RKO (cell line): ENCODE results near the gene RFX1.
"Not testable (repeated sequence)": the region's sequence is repeated elsewhere in the genome, so short reads cannot be mapped to it uniquely, and the experiment has no call there.

Source experiments
- DNase-seq: peaks from one replicate; pipeline ENCODE4 v3.0.0-alpha.2; 2016; ENCODE audit warnings: low spot score

Gene RFX1

DNA sequence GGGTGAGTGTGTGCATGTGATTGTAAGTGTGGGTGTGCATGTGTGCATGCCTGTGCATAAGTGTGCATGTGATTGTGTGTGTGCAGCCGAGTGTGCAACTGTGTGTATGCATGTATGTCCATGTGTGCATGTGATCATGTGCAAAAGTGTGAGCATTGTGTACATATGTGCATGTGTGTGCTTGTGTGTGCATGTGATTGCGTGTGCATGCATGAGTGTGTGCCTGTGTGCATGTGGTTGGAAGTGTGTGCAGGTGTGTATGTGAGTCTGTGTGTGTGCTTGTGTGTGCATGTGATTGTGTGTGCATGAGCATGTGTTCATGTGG, 71.4 kb downstream of the RFX1 start:
- no peak for DNase-seq

- DNase-seq = no peak
These were observed 73.2 kb downstream of the RFX1 start for GRCh38 chr19:13932911-13933393.

GRCh38 chr19:13932149-13932637, 73.9 kb downstream of the RFX1 start:
- no peak for DNase-seq

DNA sequence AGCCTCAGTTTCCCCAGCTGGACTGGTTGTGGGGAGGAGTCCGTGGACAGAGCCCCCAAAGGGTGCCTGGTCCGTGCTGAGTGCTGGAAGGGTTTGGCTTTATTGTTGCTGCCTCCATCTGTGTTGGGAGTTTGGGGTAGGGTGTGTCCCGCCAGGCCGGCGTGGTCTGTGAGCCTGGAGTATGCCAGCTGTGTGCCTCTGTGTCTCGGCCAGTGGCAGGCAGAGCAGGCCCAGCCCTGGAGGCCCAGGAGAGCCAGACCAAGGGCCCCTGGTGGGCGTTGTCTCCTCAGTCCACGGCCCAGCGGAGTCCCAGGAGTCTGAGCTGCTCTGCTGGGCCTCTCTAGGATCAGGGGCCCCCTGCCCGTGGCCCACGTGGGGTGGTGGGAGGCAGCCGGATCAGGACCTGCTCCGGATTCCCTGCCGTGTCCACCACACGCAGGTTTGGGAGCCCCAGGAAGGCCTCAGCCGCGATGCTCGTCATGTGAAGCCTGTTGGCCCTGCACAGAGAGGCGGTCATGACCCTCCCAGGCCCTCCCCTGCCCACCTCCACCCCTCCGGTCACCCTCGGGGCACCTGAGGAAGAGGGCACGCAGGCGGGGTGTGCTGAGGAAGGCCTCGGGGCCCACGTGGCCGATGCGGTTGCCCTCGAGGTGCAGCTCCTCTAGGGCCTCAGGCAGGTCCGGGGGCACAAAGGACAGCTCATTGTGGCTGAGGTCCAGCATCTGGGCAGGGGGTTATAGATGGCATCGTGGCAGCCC, 74.5 kb downstream of the RFX1 start:
- no peak for DNase-seq

- DNase-seq = no peak
These were observed 75.7 kb downstream of the RFX1 start for GRCh38 chr19:13930402-13930801.

GRCh38 chr19:13929956-13930355, 76.2 kb downstream of the RFX1 start:
- DNase-seq = no peak

- DNase-seq = no peak
These were observed 76.8 kb downstream of the RFX1 start for GRCh38 chr19:13929340-13929739.

DNA sequence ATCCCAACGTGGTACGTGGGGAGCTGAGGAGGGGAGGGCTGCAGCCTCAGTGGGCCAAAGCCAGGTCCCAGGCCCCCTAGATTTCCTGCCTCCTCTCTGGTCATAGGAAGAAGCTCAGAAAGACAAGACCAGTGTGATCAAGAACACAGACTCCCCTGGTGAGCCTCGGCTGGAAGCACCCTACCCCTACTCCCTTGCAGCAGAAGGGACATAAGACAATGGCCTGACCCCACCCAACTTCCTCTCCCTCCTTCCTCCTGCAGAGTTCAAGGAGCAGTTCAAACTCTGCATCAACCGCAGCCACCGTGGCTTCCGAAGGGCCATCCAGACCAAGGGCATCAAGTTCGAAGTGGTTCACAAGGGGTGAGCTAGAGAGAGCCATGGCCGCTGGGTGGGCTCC, 79.4 kb downstream of the RFX1 start:
- DNase-seq = no peak

- DNase-seq = no peak
These were observed 80.1 kb downstream of the RFX1 start for GRCh38 chr19:13926010-13926409.

GRCh38 chr19:13923194-13923987, 82.7 kb downstream of the RFX1 start:
- DNase-seq = no peak

GRCh38 chr19:13922118-13922517, 84.0 kb downstream of the RFX1 start:
- not testable (repeated sequence) for DNase-seq

DNA sequence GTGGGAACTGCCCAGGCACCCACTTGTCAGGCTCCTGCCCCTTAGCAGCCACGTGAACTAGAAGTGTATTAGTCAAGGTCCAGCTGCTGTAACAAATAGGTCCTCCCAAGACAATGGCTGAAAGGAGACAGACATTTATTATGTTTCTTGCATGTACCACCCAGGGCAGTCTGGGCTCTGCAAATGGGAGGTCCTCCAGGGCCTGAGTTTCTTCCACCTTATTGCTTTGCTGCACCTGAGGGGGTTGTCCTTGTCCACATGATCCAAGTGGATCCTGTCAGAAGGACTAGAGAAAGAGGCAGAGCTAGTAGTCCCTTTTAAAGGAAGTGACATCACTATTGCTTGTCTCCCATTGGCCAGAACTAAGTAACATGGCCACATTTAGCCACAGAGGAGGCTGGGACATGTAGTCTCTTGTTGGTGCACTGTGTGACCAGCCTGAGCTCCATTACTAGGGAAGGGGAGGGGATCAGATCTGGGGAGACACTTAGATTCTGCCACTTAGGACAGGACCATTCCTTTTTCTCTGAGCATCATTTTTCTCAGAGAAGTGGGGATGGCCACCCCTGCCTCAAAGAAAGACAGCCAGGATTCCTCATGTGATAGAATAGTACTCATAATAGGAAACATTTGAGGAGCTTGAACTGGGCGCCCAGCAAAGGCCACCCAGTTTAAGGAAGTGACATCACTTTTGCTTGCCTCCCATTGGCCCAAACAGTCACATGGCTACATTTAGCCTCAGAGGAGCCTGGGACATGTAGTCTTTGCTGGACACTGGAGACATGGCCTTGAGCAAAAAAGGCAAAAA, 85.0 kb downstream of the RFX1 start:
- peak; percentile 77 for DNase-seq

DNA sequence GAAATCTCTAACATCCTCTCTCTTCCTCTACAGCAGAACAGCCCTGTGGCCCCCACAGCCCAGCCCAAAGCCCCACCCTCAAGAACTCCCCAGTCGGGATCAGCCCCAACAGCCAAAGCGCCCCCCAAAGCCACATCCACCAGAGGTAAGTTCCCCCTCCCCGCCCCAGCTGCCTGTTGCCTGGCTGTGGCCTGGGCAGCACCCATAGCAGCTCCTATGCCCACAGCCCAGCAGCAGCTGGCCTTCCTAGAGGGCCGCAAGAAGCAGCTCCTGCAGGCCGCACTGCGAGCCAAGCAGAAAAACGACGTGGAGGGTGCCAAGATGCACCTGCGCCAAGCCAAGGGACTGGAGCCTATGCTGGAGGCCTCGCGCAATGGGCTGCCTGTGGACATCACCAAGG, 85.6 kb downstream of the RFX1 start:
- DNase-seq = no peak

- DNase-seq = no peak
These were observed 87.3 kb downstream of the RFX1 start for GRCh38 chr19:13918726-13919411.

DNA sequence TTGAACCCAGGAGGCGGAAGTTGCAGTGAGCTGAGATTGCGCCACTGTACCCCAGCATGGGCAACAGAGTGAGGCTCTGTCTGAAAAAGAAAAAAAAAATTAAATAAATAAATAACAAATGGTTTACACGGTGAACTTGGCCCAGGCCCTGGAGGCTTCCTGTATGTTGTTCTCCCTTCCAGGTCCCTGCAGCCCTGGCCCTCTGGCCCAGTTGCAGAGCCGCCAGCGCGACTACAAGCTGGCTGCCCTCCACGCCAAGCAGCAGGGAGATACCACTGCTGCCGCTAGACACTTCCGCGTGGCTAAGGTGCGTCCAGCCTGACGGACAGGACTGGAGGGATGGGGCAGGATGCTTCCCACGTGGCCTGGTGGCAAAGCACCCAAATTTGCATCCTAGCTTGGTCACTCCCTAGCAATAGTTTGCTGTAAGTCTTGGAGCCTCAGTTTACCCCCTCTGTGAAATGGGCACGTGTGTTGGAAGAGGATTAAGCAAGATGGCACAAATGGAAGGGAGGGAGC, 88.2 kb downstream of the RFX1 start:
- no peak for DNase-seq

DNA sequence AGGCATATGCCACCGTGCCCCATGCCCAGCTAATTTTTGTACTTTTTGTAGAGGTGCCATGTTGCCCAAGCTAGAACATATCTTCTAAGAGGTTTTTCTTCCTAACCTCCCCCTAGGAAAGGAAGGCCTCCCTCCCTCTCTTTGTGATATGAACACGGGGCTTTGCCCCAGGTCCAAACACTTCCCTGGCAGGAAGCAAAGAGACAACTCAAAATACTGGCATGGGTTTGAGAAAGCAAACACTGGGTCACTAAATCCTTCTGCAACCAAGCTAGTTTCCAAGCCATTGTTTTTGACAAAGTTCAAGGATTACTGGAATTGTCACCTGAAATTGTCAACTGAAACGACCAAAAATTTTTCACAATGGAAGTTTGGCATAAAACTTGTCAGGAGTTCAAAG, 91.3 kb downstream of the RFX1 start:
- DNase-seq = no peak

DNA sequence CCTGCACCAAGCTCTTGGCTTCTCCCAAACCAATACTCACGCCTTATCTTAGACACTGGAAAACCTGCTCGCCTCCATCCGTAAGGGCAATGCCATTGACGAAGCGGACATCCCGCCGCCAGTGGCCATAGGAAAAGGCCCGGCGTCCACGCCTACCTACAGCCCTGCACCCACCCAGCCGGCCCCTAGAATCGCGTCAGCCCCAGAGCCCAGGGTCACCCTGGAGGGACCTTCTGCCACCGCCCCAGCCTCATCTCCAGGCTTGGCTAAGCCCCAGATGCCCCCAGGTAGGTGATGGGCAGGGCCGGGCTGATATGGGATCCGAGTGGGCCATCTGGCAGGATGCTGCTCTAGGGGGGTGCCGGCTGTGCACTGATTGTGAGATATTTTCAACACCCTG, 92.8 kb downstream of the RFX1 start:
- DNase-seq = no peak
